Ovary (tissue), 9 donors: ENCODE data around the gene SLC26A2. TPM values are rescaled to one million over a fixed set of nuclear protein-coding genes. Genes with fewer than 3 reads are reported as not detected.
A peak's percentile ranks its signal among the peaks of the same experiment; 100 is the strongest.

Experiments
- DNase-seq, 5 donors: peaks; one replicate each; pipeline ENCODE4 v3.0.0-alpha.2; 2019 to 2020
- H3K27ac ChIP-seq, 2 donors: fragments of 200-600 bp; one replicate each; pipeline versions ENCODE4 v1.5.1 to v1.8.0; 2019 to 2022
- H3K27me3 ChIP-seq: fragments of 200-600 bp; one replicate; pipeline ENCODE4 v1.8.0; 2022
- H3K36me3 ChIP-seq: fragments of 200-600 bp; sonication (generic); one replicate; pipeline ENCODE4 v1.5.1; 2019
- H3K4me1 ChIP-seq: one replicate; pipeline ENCODE4 v1.8.1; 2013; ENCODE audit warnings: mild to moderate bottlenecking, moderate library complexity; ENCODE audit not compliant: insufficient read depth
- H3K4me3 ChIP-seq: fragments of 200-600 bp; sonication (generic); one replicate; pipeline ENCODE4 v1.5.1; 2017
- H3K9me3 ChIP-seq, 2 donors: fragments of 200-600 bp in 1 of 2; sonication (generic) in 1 of 2; one replicate each; pipeline versions ENCODE4 v1.5.1 to v1.8.1; 2013 to 2019; ENCODE audit warnings: mild to moderate bottlenecking in 1 of 2, moderate library complexity in 1 of 2
- CTCF ChIP-seq, 3 donors: fragments of 450-650 bp in 2 of 3; fragments of 200-600 bp in 1 of 3; IDR thresholded peaks; one replicate each; pipeline versions ENCODE4 v1.5.1 to v1.8.0; 2016 to 2022; ENCODE audit warnings: antibody characterized with exemption in 3 of 3, mild to moderate bottlenecking in 1 of 3
- EP300 ChIP-seq: sonication (generic); formaldehyde crosslinking; IDR thresholded peaks from one replicate; pipeline ENCODE4 v1.6.1; 2017; ENCODE audit warnings: antibody characterized with exemption
- POLR2A ChIP-seq: fragments of 450-650 bp; IDR thresholded peaks from one replicate; pipeline ENCODE4 v1.6.1; 2017; ENCODE audit warnings: antibody characterized with exemption, mild to moderate bottlenecking, moderate library complexity
- WGBS, 3 donors: extraction: QIAGEN DNeasy Blood & Tissue Kit in 1 of 3; methylation state at CpG; one replicate each; pipeline versions ENCODE4 v1.1.5 to v1.1.7; 2013 to 2017; 5-methylcytosine and 5-hydroxymethylcytosine counted together
- intact Hi-C, 4 donors: fragments of 100-400 bp; cut with DNase I; formaldehyde crosslinking; loops; one replicate each; pipeline versions ENCODE4 v1.11.0 to v1.15.1; 2022 to 2023
- polyA plus RNA-seq, 2 donors: library from polyadenylated mRNA; stranded (reverse); fragments of 200-250 nt in 1 of 2; fragments of 350-450 nt in 1 of 2; fragmentation: Illumina TruSeq in 1 of 2; extraction: RNeasy Lipid Tissue Mini Kit (QIAGEN cat#74804) in 1 of 2; gene quantifications; one replicate each; pipeline ENCODE4 v1.2.3, GENCODE V29; 2013 to 2014
- total RNA-seq, 7 donors: library from RNA; depleted of rRNA in 2 of 7; stranded (reverse); fragments of >200 nt in 2 of 7; fragmentation: NEBNext Ultra II Directional in 3 of 7; extraction: Animal tissue kit (Norgen Biotek cat#: 25700) in 3 of 7; gene quantifications; one replicate each; pipeline versions ENCODE4 v1.1.0 to v1.2.4, GENCODE V29; 2016 to 2023
- donor health status: DM: no; HTN: no; CAD: no; lungs with moderate emphysema.
- donor health status: DM: no; HTN: no; CAD: no.
- donor health status: Bipolar disorder and iron deficiency.
- donor health status: DM: yes; HTN: yes; CAD: no.
- donor health status: DM: no; HTN: no; CAD: no.
- donor health status: DM: yes; HTN: yes; CAD: no.

The SLC26A2 gene
- total and polyA plus RNA-seq, 9 donors, result 4.4 to 19.0 (median 13.3) TPM

GRCh38 chr5:149999866-150000255 lies 39.3 kb downstream of the SLC26A2 start:
- no peak for DNase-seq
- Histone ChIP-seq H3K27ac (peak overlapping the region; percentile 81 to 86), H3K36me3 (no peaks in the 10 kb centered on the region), H3K4me3 (peak overlapping the region; percentile 99), H3K4me1 (peaks cover 4% of the 10 kb centered on the region), H3K27me3 (no peaks in the 10 kb centered on the region), H3K9me3 (no peaks in the 10 kb centered on the region)
- TF ChIP-seq POLR2A (no peak), CTCF (IDR thresholded peaks at IDR 0.05) (no peak), EP300 (no peak)
- intact Hi-C loops, result loop anchor here in 3 of 4 donors (10.0 kb wide), 3 partner anchors 165 to 365 kb away; no protein-coding TSS in a partner anchor
- 8 to 17% (median 9%) methylated on average over 7 of the region's 7 CpGs for WGBS, 3 donors

DNA sequence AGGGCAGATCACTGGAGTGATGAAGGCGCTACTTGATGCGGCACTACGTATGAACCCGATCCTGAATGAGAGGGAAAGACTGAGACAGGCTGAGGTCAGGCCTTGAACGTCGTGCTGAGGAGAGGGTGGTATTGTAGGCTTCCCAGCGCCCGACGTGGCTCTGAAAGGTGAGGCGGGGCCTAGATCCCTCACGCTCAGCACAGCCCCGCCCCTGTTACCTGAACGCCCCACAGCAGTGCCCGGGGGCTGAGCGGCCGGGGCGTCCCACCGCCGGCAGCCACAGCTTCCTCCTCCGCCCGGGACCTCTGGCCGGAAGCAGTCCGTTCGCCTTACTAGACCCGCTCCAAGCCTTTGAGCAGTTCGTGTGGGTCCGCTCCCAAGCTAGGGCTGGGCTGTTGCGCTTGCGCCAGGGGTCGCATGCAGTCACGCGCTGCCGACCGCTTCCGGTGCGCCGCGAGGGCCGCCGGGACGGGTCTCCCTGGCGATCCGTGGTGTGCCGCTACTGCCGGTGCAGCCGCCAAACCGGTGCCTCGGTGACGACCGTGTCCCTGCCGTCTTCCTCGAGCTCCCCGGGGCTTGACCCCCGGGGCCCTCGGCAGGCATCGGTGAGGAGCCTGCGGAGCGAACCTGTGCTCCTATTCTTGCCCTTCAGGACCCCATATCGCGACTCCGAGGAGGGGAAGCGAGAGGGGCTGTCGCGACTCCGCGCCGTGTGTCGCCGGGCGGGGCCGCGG lies 39.9 kb downstream of the SLC26A2 start, which contains the start of the genes HMGXB3 and TIGD6:
HMGXB3 (plus strand) TSS at position 484 of the 734 bp plus-strand sequence. CDS start 4,114 bp downstream, outside the sequence.
TIGD6 (minus strand) TSS at position 399 of the 734 bp plus-strand sequence. CDS start 4,306 bp downstream, outside the sequence.
- intact Hi-C loops, result loop anchor here in 1 of 4 donors (10.0 kb wide), 1 partner anchor 214 kb away; no protein-coding TSS in a partner anchor
- Histone ChIP-seq H3K4me3 (peak within 1 kb of the TSS; percentile 99), H3K36me3 (no peaks in the 10 kb centered on the region), H3K27ac (peak within 1 kb of the TSS; percentile 81 to 86), H3K9me3 (no peaks in the 10 kb centered on the region), H3K27me3 (no peaks in the 10 kb centered on the region), H3K4me1 (peaks cover 4% of the 10 kb centered on the region)
- TF ChIP-seq POLR2A (peak; percentile 67), EP300 (no peak), CTCF (IDR thresholded peaks at IDR 0.05) (peak in 1 of 3 donors; percentile 15)
- WGBS, 3 donors, result 0 to 2% (median 0%) methylated on average over 59 to 72 of the region's 72 CpGs
- peak; percentile 91 to 96 (median 92) for DNase-seq

GRCh38 chr5:150000990-150001659 lies 40.6 kb downstream of the SLC26A2 start:
- DNase-seq, result peak in 3 of 5 donors; percentile 24 to 59 (median 47)
- H3K4me1 ChIP-seq, result peaks cover 4% of the 10 kb centered on the region
- intact Hi-C loops, result loop anchor here in 1 of 4 donors (10.0 kb wide), 1 partner anchor 214 kb away; no protein-coding TSS in a partner anchor

More at GRCh38 chr5:150000990-150001659, 40.6 kb downstream of the SLC26A2 start:
- H3K27me3 ChIP-seq, result no peaks in the 10 kb centered on the region
- 0 to 1% (median 0%) methylated on average over 44 of the region's 44 CpGs for WGBS, 3 donors
- no peaks in the 10 kb centered on the region for H3K36me3 ChIP-seq
- peak overlapping the region; percentile 81 to 86 for H3K27ac ChIP-seq
- H3K4me3 ChIP-seq, result peak overlapping the region; percentile 99
- H3K9me3 ChIP-seq, result no peaks in the 10 kb centered on the region
- TF ChIP-seq CTCF (IDR thresholded peaks at IDR 0.05) (no peak), EP300 (no peak), POLR2A (no peak)
